Progenitor cell of endocrine pancreas (in vitro differentiated cells): ENCODE measurements around the gene SPRYD7. TPM values are rescaled to one million over a fixed set of nuclear protein-coding genes. Genes with fewer than 3 reads are reported as not detected.
A peak's percentile ranks its signal among the peaks of the same experiment; 100 is the strongest.

Source experiments
- DNase-seq: peaks from one replicate; pipeline ENCODE4 v3.0.0; 2021; ENCODE audit warnings: low spot score; ENCODE audit not compliant: unreplicated experiment
- H3K27ac Mint-ChIP-seq: 2 replicates; pipeline ENCODE4 v1.8.0; 2021; ENCODE audit warnings: mild to moderate bottlenecking, moderate library complexity, mixed read lengths
- H3K27me3 Mint-ChIP-seq: 2 replicates; pipeline ENCODE4 v1.8.0; 2021; ENCODE audit warnings: mixed read lengths
- H3K36me3 Mint-ChIP-seq: 2 replicates; pipeline ENCODE4 v1.8.0; 2022; ENCODE audit warnings: mixed read lengths; ENCODE audit not compliant: insufficient read depth
- H3K4me1 Mint-ChIP-seq: 2 replicates; pipeline ENCODE4 v1.8.0; 2021; ENCODE audit warnings: low read depth, mixed read lengths
- H3K4me3 Mint-ChIP-seq: 2 replicates; pipeline ENCODE4 v1.8.0; 2021; ENCODE audit warnings: low read depth, mild to moderate bottlenecking, moderate library complexity, mixed read lengths
- H3K9me3 Mint-ChIP-seq: 2 replicates; pipeline ENCODE4 v1.8.0; 2021; ENCODE audit warnings: low read depth, mixed read lengths
- long read RNA-seq: library from polyadenylated mRNA; unstranded; transcript quantifications from one replicate; pipeline ENCODE4 v2.0.0, GENCODE V29; 2020
- total RNA-seq: library from RNA; stranded (reverse); gene quantifications from 2 replicates; pipeline ENCODE4 v1.2.1, GENCODE V29; 2021
- TF ChIP-seq, protein P1 (sequence below): fragments of 200-600 bp; sonication (generic); IDR thresholded peaks from one replicate; pipeline ENCODE4 v1.5.0; 2021; ENCODE audit warnings: antibody characterized with exemption, mild to moderate bottlenecking; ENCODE audit not compliant: unreplicated experiment

SPRYD7 gene, protein sequence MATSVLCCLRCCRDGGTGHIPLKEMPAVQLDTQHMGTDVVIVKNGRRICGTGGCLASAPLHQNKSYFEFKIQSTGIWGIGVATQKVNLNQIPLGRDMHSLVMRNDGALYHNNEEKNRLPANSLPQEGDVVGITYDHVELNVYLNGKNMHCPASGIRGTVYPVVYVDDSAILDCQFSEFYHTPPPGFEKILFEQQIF
- total RNA-seq = 3.1 and 4.4 TPM in 2 replicates
- long read RNA-seq, partial matches to known transcripts = 0 of 6 reads
- long read RNA-seq, other reads (novel, unspliced or antisense) = 1 of 6 reads

DNA sequence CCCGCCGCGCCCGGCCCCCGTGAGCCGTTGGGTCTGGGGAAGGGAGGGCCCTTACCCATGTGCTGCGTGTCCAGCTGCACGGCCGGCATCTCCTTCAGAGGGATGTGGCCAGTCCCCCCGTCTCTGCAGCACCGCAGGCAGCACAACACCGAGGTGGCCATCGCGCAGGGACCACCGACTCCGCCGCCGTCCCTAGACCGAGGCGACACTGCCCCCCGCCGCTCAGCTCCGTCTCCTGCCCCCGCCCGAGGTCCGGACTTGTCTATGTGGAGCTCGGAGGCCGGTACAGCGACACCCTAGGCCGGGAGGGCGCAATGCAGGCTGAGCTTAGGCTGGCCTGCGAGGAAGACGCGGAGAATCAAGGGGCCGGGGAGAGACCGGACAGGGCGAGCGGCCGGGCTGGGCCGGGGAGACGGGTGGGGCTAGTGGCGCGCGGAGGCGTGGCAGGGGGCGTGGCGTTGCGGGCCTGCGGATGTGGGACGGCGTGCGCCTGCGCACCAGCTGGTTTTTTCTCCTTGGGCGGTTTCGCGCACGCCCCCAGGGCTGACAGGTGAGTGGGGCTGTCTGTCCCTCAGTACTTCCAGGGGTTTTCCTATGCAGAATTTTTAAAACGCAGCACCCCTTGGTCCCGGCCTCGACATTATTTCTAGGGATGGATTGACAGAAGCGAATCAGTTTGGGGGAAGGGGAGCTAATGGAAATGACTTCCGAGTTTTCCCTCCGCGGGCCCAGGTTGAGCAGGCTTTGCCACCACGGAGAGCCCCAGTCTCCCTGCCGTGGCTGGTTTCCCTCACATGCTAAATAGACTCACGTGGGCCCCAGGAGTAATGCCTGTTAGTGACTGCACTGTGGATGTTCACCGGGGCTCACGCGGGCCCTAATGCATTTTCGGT is at the start of gene SPRYD7:
SPRYD7 (minus strand) TSS at position 266 of the 893 bp plus-strand sequence; CDS start at position 161, 105 bp downstream.
- TF ChIP-seq, protein P1, sequence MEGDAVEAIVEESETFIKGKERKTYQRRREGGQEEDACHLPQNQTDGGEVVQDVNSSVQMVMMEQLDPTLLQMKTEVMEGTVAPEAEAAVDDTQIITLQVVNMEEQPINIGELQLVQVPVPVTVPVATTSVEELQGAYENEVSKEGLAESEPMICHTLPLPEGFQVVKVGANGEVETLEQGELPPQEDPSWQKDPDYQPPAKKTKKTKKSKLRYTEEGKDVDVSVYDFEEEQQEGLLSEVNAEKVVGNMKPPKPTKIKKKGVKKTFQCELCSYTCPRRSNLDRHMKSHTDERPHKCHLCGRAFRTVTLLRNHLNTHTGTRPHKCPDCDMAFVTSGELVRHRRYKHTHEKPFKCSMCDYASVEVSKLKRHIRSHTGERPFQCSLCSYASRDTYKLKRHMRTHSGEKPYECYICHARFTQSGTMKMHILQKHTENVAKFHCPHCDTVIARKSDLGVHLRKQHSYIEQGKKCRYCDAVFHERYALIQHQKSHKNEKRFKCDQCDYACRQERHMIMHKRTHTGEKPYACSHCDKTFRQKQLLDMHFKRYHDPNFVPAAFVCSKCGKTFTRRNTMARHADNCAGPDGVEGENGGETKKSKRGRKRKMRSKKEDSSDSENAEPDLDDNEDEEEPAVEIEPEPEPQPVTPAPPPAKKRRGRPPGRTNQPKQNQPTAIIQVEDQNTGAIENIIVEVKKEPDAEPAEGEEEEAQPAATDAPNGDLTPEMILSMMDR = peak; percentile 92
- H3K27me3 Mint-ChIP-seq = no peaks in the 10 kb centered on the region
- no peaks in the 10 kb centered on the region for H3K9me3 Mint-ChIP-seq

DNA sequence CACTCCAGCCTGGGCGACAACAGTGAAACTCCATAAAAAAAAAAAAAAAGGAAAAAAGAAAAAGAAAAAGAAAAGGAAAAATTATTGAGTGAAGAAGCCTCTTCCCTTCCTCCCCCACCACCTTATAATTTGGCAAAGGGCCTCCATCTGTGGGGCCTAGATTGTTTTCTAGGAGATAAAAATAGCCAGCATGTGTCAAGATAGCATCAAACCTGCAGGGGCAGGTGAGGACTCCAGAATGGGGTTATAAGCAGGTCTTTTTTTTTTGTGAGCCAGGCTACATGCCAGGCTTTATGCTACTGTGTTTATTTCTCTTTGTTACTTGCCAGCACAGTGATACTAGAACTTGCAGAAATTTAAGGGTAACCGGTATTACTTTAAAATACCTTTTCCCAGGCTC is 49.0 kb upstream of the SPRYD7 start:
- Mint-ChIP-seq H3K4me3 (no peak overlapping the region), H3K4me1 (no peaks in the 10 kb centered on the region), H3K27ac (no peak overlapping the region), H3K9me3 (no peaks in the 10 kb centered on the region), H3K36me3 (no peaks in the 10 kb centered on the region), H3K27me3 (no peaks in the 10 kb centered on the region)
- TF ChIP-seq, protein P1 = no peak
- no peak for DNase-seq

More for the DNA sequence above, at the start of gene SPRYD7:
- no peaks in the 10 kb centered on the region for H3K36me3 Mint-ChIP-seq
- peak within 1 kb of the TSS; percentile 90 for H3K4me3 Mint-ChIP-seq
- peak within 1 kb of the TSS; percentile 94 for H3K27ac Mint-ChIP-seq
- peak; percentile 97 for DNase-seq
- peaks cover 5% of the 10 kb centered on the region for H3K4me1 Mint-ChIP-seq

DNA sequence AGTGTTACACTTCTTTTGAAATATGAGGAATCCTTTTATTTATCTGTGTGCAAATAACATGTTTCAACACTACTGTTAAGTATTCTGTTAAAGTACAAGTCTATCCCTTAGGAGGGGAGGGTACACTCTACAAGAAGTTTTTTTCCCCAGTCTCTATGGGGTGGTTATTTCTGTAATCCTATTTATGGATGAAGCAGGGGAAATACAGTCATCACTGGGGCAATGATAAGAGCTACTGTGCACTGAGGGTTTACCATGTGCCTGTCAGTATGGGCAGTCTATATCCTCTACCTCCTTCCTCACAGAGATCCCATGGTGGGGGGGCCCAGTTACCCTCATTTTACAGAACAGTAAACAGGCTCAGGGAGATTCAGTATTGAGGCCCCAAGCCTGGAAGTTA is 44.1 kb upstream of the SPRYD7 start:
- TF ChIP-seq, protein P1 = no peak
- H3K4me3 Mint-ChIP-seq = no peak overlapping the region
- no peaks in the 10 kb centered on the region for H3K4me1 Mint-ChIP-seq
- H3K36me3 Mint-ChIP-seq = no peaks in the 10 kb centered on the region
- no peaks in the 10 kb centered on the region for H3K9me3 Mint-ChIP-seq
- no peaks in the 10 kb centered on the region for H3K27me3 Mint-ChIP-seq
- DNase-seq = no peak
- H3K27ac Mint-ChIP-seq = no peak overlapping the region

DNA sequence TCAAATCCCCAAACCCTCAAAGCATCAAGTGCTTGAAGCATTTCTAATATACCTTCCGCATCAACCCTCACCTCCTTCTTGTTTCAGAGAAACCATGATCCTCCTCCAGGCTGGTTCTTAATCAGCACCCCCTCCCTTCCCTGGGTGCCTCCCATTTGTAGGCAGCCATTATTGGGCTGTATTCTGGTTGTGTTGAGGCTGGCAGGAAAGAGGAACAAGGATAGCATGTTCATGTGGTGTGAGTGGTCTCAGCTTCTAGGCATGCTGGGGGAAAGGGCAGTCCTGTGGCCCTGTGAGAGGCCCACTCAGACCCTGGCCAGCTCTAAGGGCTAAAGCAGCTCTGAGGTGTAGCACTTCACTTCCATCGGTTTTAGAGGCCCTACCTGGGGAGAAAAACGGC is 41.9 kb upstream of the SPRYD7 start:
- Mint-ChIP-seq H3K27me3 (no peaks in the 10 kb centered on the region), H3K4me1 (no peaks in the 10 kb centered on the region), H3K36me3 (no peaks in the 10 kb centered on the region), H3K4me3 (no peak overlapping the region), H3K9me3 (no peaks in the 10 kb centered on the region), H3K27ac (no peak overlapping the region)
- TF ChIP-seq, protein P1 = no peak
- DNase-seq = no peak
